Mononuclear cell (primary cell): Measurements from ENCODE around the gene ALKBH7. TPM values are rescaled to one million over a fixed set of nuclear protein-coding genes. Genes with fewer than 3 reads are reported as not detected.
"Not testable (repeated sequence)": the region's sequence is repeated elsewhere in the genome, so short reads cannot be mapped to it uniquely, and the experiment has no call there.

Experiments
- H3K27me3 ChIP-seq: 2 replicates; pipeline ENCODE4 v1.6.0; 2011; ENCODE audit warnings: low read length, control low read depth; ENCODE audit not compliant: insufficient read depth
- H3K4me1 ChIP-seq: 2 replicates; pipeline ENCODE4 v1.5.1; 2011; ENCODE audit warnings: mild to moderate bottlenecking, low read length, control low read depth; ENCODE audit not compliant: insufficient read depth
- H3K4me3 ChIP-seq: 2 replicates; pipeline ENCODE4 v1.5.1; 2011; ENCODE audit warnings: mild to moderate bottlenecking, low read length, moderate library complexity
- H3K9me3 ChIP-seq: 2 replicates; pipeline ENCODE4 v1.5.1; 2011; ENCODE audit warnings: low read depth, mild to moderate bottlenecking, control low read depth, low read length
- total RNA-seq: library from RNA; depleted of rRNA; stranded (reverse); fragments of >200 nt; gene quantifications from one replicate; pipeline ENCODE4 v1.2.3, GENCODE V29; 2012

Gene ALKBH7
- 45.4 TPM for total RNA-seq

DNA sequence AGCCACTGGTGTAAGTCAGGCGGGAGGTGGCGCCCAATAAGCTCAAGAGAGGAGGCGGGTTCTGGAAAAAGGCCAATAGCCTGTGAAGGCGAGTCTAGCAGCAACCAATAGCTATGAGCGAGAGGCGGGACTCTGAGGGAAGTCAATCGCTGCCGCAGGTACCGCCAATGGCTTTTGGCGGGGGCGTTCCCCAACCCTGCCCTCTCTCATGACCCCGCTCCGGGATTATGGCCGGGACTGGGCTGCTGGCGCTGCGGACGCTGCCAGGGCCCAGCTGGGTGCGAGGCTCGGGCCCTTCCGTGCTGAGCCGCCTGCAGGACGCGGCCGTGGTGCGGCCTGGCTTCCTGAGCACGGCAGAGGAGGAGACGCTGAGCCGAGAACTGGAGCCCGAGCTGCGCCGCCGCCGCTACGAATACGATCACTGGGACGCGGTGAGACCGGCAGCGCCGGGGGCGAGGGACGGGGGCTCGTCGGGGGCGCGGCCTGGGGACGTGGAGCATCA, at the start of gene ALKBH7:
ALKBH7 (plus strand) TSS at position 201 of the 502 bp plus-strand sequence; CDS start at position 228, 27 bp downstream.
- peaks cover 13% of the 10 kb centered on the region for H3K4me1 ChIP-seq
- H3K27me3 ChIP-seq: no peaks in the 10 kb centered on the region
- H3K4me3 ChIP-seq: peak within 1 kb of the TSS; percentile 77
- no peaks in the 10 kb centered on the region for H3K9me3 ChIP-seq

- H3K27me3 ChIP-seq: no peaks in the 10 kb centered on the region
- no peaks in the 10 kb centered on the region for H3K9me3 ChIP-seq
- no peaks in the 10 kb centered on the region for H3K4me1 ChIP-seq
- no peak overlapping the region for H3K4me3 ChIP-seq
Observed at GRCh38 chr19:6324757-6325156, 47.8 kb upstream of the ALKBH7 start.

GRCh38 chr19:6325614-6326013, 47.0 kb upstream of the ALKBH7 start:
- H3K27me3 ChIP-seq: no peaks in the 10 kb centered on the region
- no peaks in the 10 kb centered on the region for H3K4me1 ChIP-seq
- no peaks in the 10 kb centered on the region for H3K9me3 ChIP-seq
- no peak overlapping the region for H3K4me3 ChIP-seq

DNA sequence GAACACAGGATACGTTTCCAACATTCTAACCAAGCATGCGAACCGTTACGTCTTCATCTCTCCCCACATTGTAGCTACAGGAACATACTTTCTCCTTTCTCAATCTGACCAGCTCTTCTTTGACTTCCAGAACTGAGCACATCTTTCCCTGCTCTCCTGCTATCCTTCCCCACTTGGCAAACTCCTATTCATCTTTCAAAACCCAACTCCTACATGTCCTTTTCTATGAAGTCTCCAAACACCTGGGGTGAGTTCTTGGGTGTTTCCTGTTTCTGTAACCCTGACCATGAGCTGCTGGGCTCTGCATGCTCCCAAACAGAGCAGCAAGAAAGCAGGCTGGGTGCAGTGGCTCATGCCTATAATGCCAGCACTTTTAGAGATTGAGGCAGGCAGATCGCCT, 45.8 kb upstream of the ALKBH7 start:
- Histone ChIP-seq H3K27me3 (no peaks in the 10 kb centered on the region), H3K4me3 (no peak overlapping the region), H3K4me1 (no peaks in the 10 kb centered on the region), H3K9me3 (no peaks in the 10 kb centered on the region)

DNA sequence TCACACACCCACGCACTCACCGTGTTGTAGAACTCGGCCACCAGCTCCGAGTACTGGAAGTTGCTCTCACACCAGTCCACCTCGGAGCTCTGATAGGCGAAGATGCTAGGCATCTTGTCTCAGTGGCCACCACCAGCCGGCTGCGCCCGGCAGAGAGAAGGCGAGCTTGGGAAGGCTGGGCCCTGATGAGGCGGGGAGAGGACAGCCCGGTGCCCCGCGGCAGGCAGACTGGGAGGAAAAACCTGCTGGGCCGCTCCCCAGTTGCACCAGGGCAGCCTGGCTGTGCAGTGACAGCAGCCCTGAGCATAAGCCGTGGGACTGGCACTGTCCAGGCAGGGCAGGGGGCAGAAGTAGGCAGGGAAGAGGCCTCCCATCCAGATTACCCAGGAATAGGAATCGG, 39.2 kb upstream of the ALKBH7 start, which contains the start of gene ACER1:
ACER1 (minus strand) TSS at position 174 of the 400 bp plus-strand sequence; CDS start at position 113, 61 bp downstream.
- H3K27me3 ChIP-seq: no peaks in the 10 kb centered on the region
- no peaks in the 10 kb centered on the region for H3K9me3 ChIP-seq
- H3K4me3 ChIP-seq: no peak within 1 kb of the TSS
- no peaks in the 10 kb centered on the region for H3K4me1 ChIP-seq

- H3K4me3 ChIP-seq: no peak overlapping the region
- H3K4me1 ChIP-seq: no peaks in the 10 kb centered on the region
- H3K27me3 ChIP-seq: no peaks in the 10 kb centered on the region
- H3K9me3 ChIP-seq: no peaks in the 10 kb centered on the region
Observed at GRCh38 chr19:6334490-6335285, 37.9 kb upstream of the ALKBH7 start.

DNA sequence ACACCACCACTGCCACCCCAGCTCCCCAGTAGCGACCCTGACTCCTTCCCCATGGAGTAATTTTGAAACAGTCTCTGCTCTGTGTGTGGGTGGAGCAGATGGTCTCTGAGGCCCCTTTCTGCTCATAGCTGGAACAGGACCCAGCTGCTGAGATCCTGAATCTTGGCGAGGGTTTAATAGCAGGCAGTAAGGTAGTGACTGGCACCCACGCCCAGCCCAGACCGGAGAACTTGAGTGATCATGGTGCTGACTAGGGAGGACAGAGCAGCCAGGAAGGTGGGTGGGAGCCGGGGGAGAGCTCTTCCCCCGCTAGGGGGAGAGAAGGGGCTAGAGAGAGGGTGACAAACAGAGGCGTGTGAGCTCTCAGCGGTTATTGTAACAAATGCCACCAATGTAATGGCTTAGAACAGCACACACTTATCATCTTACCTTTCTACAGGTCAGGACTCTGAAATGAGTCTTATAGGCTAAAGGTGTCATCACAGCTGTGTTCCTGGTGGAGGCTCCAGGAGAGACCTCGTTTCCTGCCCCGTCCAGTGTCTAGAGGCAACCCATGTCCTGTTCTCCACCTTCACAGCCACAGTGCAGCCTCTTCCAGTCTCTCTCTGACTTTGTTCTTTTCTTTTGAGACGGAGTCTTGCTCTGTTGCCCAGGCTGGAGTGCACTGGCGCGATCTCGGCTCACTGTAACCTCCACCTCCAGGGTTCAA, 31.9 kb upstream of the ALKBH7 start:
- Histone ChIP-seq H3K4me3 (no peak overlapping the region), H3K27me3 (no peaks in the 10 kb centered on the region), H3K4me1 (no peaks in the 10 kb centered on the region), H3K9me3 (no peaks in the 10 kb centered on the region)

GRCh38 chr19:6343462-6343861, 29.1 kb upstream of the ALKBH7 start:
- Histone ChIP-seq H3K4me3 (no peak overlapping the region), H3K9me3 (no peaks in the 10 kb centered on the region), H3K4me1 (no peaks in the 10 kb centered on the region), H3K27me3 (no peaks in the 10 kb centered on the region)

GRCh38 chr19:6349271-6349670, 23.3 kb upstream of the ALKBH7 start:
- H3K27me3 ChIP-seq, H3K4me1 ChIP-seq, H3K4me3 ChIP-seq: not testable (repeated sequence)

DNA sequence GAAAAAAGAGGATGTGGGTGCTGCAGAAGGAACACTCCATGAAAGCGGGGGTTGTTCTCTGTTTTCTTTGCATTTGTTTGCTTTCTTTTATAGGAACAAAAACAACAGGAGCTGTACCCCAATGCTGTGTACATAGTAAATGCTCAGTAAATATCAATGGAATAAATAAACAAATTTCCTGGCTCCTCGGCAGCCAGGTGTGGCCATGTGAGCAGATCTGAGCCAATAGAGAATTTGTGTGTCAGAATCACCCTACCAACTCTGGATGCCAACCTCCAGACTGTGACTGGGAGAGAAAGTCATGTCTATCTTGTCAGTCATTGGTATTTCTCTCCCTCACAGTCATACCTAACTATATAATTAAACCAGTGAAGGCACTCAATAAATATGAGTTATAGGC, 21.9 kb upstream of the ALKBH7 start:
- H3K4me3 ChIP-seq: no peak overlapping the region
- no peaks in the 10 kb centered on the region for H3K4me1 ChIP-seq
- no peaks in the 10 kb centered on the region for H3K9me3 ChIP-seq
- H3K27me3 ChIP-seq: no peaks in the 10 kb centered on the region

More at GRCh38 chr19:6349271-6349670, 23.3 kb upstream of the ALKBH7 start:
- H3K9me3 ChIP-seq: not testable (repeated sequence)

DNA sequence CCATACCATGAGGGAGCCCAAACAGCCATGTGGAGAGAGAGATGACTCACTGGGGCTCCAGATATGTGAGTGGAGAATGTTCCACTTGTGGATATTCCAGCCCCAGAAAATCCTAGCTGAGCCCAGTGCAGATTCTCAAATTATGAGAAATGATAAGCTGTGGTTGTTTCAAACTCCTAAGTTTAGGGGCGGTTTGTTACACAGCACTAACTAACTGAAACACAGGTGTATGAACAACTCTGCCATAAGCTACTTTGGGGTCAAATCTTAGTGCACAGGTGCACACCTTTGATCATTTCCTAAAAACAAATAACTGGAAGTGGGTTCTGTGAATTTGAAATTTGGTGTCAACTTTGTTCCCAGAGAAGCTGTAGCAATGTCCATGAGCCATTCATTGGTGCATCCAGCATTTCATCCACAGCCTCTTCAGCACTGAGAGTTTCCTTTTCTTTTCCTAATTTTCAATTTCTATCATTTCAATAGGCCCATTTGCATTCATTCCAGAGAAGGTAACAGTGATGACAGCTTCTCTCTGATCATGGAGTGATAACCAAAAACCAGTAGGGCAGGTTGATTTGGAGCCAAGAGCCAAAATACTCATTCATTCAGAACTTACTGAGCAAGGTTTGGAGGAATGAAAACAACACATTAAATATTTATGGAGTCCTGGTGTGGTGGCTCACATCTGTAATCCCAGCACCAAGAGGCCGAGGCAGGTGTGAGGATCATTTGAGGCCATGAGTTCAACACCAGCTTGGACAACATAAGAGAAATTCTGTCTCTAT, 20.0 kb upstream of the ALKBH7 start:
- Histone ChIP-seq H3K4me3 (no peak overlapping the region), H3K27me3 (no peaks in the 10 kb centered on the region), H3K9me3 (no peaks in the 10 kb centered on the region), H3K4me1 (no peaks in the 10 kb centered on the region)

GRCh38 chr19:6354098-6354674, 18.4 kb upstream of the ALKBH7 start:
- Histone ChIP-seq H3K9me3 (no peaks in the 10 kb centered on the region), H3K4me3 (no peak overlapping the region), H3K27me3 (no peaks in the 10 kb centered on the region), H3K4me1 (no peaks in the 10 kb centered on the region)

- not testable (repeated sequence) for H3K4me3 ChIP-seq, H3K27me3 ChIP-seq, H3K9me3 ChIP-seq, H3K4me1 ChIP-seq
Observed at GRCh38 chr19:6355321-6356040, 17.1 kb upstream of the ALKBH7 start.

GRCh38 chr19:6357174-6357573, 15.4 kb upstream of the ALKBH7 start:
- H3K4me3 ChIP-seq: no peak overlapping the region
- H3K4me1 ChIP-seq: peaks cover 2% of the 10 kb centered on the region
- no peaks in the 10 kb centered on the region for H3K27me3 ChIP-seq
- no peaks in the 10 kb centered on the region for H3K9me3 ChIP-seq
